HG03175 (cell line): ENCODE data around the gene LAMB1.
"Not testable (repeated sequence)": the region's sequence is repeated elsewhere in the genome, so short reads cannot be mapped to it uniquely, and the experiment has no call there.

ENCODE experiments used
- ATAC-seq: cut with Tn5 transposase; IDR thresholded peaks from one replicate; pipeline ENCODE4 v1.9.1; 2021; ENCODE audit warnings: mild to moderate bottlenecking, moderate library complexity; ENCODE audit not compliant: unreplicated experiment

The LAMB1 gene

DNA sequence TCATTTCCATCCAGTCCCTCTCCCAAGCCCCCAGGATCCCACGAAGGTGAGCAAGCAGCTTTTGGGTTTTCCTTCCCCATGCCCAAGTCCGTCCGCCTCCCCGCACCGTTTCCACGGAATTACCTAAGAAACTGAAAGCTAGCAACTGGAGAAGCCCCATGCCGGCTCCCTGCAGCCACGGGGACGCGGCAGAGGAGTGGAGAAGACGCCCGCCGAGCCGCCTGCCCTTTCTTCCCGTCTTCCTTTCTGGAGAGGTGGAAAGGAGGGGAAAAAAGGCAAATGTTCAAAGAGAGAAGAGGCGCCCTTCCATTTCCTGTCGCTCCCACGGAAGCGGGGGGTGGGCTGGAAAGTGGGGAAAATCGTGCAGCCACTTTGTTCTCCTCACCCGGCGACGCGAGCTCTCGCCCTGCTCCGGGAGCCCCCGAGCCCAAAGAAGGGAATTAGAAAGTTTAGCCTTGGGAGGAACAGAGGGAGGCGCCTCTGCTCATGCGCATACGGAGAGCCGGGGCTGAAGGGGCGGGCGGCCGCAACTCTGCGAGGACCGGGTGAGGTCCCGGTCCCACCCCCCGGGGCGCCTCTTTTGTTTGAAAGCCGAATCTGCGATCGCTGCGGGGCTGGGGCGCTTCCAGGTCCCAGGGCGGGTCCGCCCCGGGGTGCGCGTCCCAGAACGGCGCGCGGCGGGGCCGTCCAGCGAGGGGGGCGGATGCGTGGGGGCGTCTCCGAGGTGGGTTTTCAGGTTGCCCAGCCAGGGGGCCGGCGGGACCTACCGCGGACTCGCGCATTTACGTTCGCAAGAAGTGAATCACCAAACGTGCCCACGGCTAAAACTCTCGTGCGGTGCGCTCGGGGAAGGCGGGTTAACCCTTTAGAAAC lies at the start of gene LAMB1:
TSS of gene LAMB1 (minus strand) at position 436 of the 873 bp plus-strand sequence. CDS start at position 160, 276 bp downstream.
- ATAC-seq = no peak

GRCh38 chr7:108051454-108051853 lies 48.5 kb upstream of the LAMB1 start:
- no peak for ATAC-seq

DNA sequence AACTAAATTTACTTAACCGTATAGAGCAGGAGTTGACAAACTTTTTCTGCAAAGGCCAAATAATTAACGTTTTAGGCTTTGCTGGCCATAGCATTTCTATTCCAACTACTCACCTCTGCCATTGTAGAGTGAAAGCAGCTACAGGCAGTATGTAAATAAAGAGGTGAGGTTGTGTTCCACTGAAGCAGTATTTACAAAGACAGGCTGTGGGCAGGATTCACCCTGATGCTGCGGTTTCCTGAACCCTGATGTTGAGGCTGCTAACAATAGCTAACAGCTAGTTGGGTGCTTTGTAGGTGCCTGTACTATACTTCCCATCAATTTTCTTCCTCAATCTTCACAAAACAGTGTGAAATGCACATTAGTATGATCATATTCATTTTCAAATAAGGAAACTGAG lies 47.0 kb upstream of the LAMB1 start:
- ATAC-seq = peak; percentile 72

DNA sequence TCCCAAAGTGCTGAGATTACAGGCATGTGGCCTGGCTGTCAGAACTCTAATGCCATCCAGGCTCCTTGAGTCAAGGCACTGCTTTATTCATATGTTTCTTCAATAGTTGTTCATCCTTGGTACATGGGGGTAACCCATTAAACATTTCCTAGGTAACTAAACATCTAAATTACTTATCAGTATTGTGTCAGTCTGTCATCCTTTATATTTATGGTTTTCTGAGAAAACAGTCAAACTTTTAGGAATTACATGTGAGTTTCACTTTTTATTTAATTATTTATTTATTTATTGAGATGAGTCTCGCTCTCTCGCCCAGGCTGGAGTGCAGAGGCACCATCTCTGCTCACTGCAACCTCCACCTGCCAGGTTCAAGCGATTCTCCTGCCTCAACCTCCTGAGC lies 45.5 kb upstream of the LAMB1 start:
- no peak for ATAC-seq

- ATAC-seq = no peak
Measured at GRCh38 chr7:108046952-108047506, 44.1 kb upstream of the LAMB1 start.

GRCh38 chr7:108045669-108046068 lies 42.7 kb upstream of the LAMB1 start:
- no peak for ATAC-seq

DNA sequence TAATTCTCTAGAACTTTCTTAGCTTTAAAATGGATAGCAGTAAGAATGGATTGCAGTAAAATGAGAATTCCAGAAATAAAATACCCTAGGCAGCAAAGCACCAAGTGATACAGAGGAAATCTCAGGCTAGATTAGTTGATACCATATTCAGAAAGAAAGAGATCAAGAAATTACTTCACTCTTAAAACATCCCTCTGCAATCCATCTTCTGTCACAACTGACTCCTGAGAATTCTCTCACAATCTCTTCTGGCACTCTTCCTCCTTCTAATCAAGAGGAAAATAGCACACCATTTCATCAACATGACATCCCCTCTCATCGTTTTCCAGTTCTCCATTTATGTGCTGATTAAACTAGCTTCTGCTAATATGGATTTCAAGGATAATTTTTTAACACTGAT lies 42.2 kb upstream of the LAMB1 start:
- no peak for ATAC-seq

- ATAC-seq = no peak
Measured at GRCh38 chr7:108044345-108044744, 41.4 kb upstream of the LAMB1 start.

DNA sequence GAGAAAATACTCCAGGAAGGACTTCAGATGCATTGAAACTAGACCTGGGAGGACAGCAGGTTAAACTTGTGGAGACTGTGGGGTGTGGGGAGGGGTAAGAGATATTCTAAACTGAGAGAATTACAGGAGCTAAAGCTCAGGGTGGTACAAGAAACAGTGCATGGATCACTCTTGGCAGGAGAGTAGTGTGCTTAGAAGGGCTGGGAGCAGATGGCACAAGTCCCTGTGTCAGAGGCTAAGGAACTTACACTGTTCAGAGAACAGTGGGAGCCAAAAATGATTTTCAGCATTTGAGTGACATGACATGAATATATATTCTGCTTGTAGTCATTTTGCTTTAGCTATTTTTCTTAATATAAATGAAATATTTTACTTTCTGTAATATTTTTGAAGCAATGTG lies 36.0 kb upstream of the LAMB1 start:
- no peak for ATAC-seq

GRCh38 chr7:108037741-108038140 lies 34.8 kb upstream of the LAMB1 start:
- ATAC-seq = no peak

DNA sequence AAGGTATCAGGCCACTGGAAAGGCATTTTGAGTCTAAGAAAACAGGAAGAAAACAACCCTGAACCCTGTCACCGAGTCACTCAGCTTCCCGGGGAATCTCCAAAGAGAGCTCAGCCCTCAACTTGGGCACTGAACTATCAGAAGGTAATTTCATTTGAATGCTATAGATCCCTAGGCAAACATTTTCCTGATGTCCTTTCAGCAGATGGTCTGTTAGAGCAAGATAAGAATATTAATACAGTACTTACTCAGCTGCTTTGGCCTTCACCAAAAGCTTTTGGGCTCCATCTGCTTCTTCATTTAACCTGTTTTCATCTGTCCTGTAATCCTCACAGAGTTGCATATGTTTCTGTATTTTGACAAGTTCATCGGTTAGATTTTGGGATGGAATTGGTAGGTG lies 34.2 kb upstream of the LAMB1 start:
- no peak for ATAC-seq

DNA sequence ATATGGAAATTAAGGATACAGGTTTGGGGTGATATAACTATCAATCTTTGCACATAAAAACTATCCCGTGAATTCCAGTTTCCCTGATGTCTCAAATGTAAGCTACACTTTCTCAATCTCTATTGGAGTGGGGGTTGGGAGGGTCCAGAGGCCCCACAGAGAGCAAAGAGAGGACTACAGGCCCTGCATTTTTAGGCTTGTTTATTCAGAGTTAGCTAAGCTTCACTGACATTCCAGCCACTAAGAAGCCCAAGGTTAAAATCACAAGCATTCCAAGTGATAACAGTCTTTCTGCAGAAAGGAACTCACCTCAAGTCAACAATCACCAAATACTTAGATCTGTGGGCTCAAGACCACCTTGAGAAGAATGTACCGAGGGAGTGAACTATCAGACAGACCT lies 31.6 kb upstream of the LAMB1 start:
- no peak for ATAC-seq

- no peak for ATAC-seq
Measured at GRCh38 chr7:108033776-108034497, 31.0 kb upstream of the LAMB1 start.

DNA sequence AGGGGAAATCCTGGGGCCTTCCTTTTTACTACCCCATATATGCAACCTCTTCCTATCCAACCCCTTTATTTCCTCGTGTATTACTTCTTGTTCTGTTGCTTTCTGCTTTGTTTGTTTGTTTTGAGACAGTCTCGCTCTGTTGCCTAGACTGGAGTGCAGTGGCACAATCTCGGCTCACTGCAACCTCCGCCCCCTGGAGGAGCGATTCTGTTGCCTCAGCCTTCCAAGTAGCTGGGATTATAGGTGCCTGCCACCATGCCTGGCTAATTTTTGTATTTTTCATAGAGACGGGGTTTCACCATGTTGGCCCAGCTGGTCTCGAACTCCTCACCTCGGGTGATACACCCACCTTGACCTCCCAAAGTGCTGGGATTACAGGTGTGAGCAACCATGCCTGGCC lies 30.3 kb upstream of the LAMB1 start:
- not testable (repeated sequence) for ATAC-seq

GRCh38 chr7:108030516-108030915 lies 27.6 kb upstream of the LAMB1 start:
- no peak for ATAC-seq

- no peak for ATAC-seq
Measured at GRCh38 chr7:108029034-108029433, 26.1 kb upstream of the LAMB1 start.

- ATAC-seq = no peak
Measured at GRCh38 chr7:108028111-108028510, 25.1 kb upstream of the LAMB1 start.

GRCh38 chr7:108027239-108027638 lies 24.3 kb upstream of the LAMB1 start:
- ATAC-seq = no peak

- no peak for ATAC-seq
Measured at GRCh38 chr7:108026647-108027046, 23.7 kb upstream of the LAMB1 start.

GRCh38 chr7:108026116-108026515 lies 23.2 kb upstream of the LAMB1 start:
- no peak for ATAC-seq

GRCh38 chr7:108024538-108024937 lies 21.6 kb upstream of the LAMB1 start:
- ATAC-seq = no peak

DNA sequence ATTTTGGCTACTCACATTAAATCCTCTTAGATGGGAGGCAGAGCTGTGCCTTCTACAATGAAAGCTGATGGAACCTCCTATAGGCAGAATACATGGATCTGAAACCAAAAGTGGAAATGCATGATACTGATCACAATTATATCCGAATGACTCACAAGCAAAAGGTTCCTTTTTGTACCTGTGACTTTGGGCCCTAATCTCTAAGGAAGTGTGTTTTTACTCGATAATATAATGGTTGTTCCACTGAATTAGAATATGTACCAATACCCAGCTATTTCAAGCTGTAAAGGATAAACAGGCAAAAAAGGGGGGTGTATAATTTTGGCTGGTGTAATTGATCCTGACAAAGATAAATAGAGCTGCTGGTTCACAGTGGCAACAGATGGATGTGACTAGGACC lies 17.6 kb upstream of the LAMB1 start:
- no peak for ATAC-seq
